ENCODE results near the gene BTAF1.

- no peak for TF ChIP-seq CTCF (IDR thresholded peaks at IDR 0.05)
- TF ChIP-seq POLR2A (IDR thresholded peaks at IDR 0.05) = no peak
These were observed 8.1 kb downstream of the BTAF1 start for GRCh38 chr10:91931526-91932190.
